ENCODE results near the gene ILDR2. TPM values are rescaled to one million over a fixed set of nuclear protein-coding genes. Genes with fewer than 3 reads are reported as not detected.

The ILDR2 gene
- polyA plus RNA-seq, 1 of the 3 experiments (the other 2 are of a cell fraction): 0.05 TPM

DNA sequence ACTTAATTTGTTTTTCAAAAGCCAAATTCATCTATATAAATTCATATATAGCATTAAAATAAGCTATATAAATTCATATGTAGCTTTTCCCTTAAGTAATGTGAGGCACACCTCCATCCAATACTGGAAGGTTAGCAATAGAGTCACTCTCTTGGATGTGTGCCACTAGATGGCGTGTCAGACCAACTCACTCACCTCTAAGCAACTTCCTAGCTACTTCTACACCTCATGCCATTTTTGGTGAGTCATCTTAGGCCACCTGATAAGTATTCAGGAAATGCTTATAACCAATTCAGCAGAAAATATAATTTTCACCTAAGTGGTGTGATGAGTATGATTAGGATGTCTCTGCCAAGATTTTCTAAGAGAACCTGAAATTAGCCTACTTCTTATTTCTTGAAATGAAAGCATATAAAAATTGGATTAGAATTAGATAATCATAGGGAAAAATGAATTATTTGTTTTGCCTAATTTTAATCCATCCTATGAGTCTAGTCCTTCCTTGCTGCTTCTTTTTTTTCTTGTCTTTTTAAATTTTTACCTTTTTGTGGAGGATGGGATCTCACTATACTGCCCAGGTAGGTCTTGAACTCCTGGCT lies 64.8 kb downstream of the ILDR2 start (continued):
- TF ChIP-seq, protein P1, sequence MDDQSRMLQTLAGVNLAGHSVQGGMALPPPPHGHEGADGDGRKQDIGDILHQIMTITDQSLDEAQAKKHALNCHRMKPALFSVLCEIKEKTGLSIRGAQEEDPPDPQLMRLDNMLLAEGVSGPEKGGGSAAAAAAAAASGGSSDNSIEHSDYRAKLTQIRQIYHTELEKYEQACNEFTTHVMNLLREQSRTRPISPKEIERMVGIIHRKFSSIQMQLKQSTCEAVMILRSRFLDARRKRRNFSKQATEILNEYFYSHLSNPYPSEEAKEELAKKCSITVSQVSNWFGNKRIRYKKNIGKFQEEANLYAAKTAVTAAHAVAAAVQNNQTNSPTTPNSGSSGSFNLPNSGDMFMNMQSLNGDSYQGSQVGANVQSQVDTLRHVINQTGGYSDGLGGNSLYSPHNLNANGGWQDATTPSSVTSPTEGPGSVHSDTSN (IDR thresholded peaks at IDR 0.05): no peak

DNA sequence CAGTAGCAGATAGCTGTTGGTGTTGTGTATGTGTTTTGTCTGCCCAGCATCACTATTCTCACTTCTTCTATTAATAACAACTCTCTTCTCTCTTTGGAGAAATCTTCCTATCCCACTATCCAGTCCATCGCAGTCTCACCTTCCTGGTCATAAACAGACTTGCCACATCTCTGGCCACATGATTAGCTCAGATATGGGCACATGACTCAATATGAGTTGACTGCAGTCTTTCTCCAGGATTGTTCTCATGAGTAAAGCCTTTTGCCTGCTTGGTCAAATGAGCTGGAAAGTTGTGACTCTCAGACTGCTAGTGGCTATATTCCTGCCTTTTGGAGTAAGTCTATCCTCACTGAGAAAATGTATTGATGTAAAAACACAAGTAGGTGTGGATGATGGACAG lies 66.4 kb downstream of the ILDR2 start:
- H3K9ac ChIP-seq: no peak overlapping the region
- no peaks in the 10 kb centered on the region for H4K20me1 ChIP-seq (ENCODE audit: insufficient read depth)
- H3K27me3 ChIP-seq (ENCODE audit: insufficient read depth): no peaks in the 10 kb centered on the region
- H3K4me1 ChIP-seq (ENCODE audit: control insufficient read depth in 1 of 2, insufficient read depth in 2 of 2, low read depth in 1 of 2, low read length in 1 of 2): no peaks in the 10 kb centered on the region
- H3K9me3 ChIP-seq: no peaks in the 10 kb centered on the region
- no peak overlapping the region for H3K27ac ChIP-seq (ENCODE audit: low read depth in 2 of 2, low read length in 1 of 2)
- no peaks in the 10 kb centered on the region for H3F3A ChIP-seq (replicated peaks; ENCODE audit: insufficient read depth)
- no peaks in the 10 kb centered on the region for H3K36me3 ChIP-seq (replicated peaks in 1 of 2; ENCODE audit: control insufficient read depth in 1 of 2, insufficient read depth in 2 of 2, low read length in 1 of 2)
- CTCF ChIA-PET: interaction anchor here (1.2 to 22.1 kb wide), 11 partner anchors 8 to 649 kb away, joined by 3 to 769 read pairs (median 14); no protein-coding TSS in a partner anchor
- no peak overlapping the region for H2AFZ ChIP-seq (ENCODE audit: low read depth)
- 72% methylated on average over 1 of the region's 1 CpG for WGBS (ENCODE audit: low lambda C conversion rate)
- DNase-seq: no peak
- no peaks in the 10 kb centered on the region for H3K9me2 ChIP-seq
- H3K79me2 ChIP-seq (ENCODE audit: insufficient read depth): no peaks in the 10 kb centered on the region
- TF ChIP-seq TEAD4 (IDR thresholded peaks at IDR 0.05; ENCODE audit: borderline replicate concordance, insufficient read depth) (no peak), MAX (IDR thresholded peaks at IDR 0.05; ENCODE audit: low read depth) (no peak), GATA2 (CRISPR knock-in tag; IDR thresholded peaks at IDR 0.05) (no peak), SMC3 (IDR thresholded peaks at IDR 0.05; ENCODE audit: low read depth, low read length) (no peak), MXI1 (IDR thresholded peaks at IDR 0.05; ENCODE audit: low read depth, low read length) (no peak), CTCF (IDR thresholded peaks at IDR 0.05) (no peak), EP300 (IDR thresholded peaks at IDR 0.05; ENCODE audit: borderline replicate concordance in 1 of 2, low read depth in 1 of 2, low read length in 1 of 2) (no peak)
- POLR2A ChIA-PET: no interaction called here
- H3K4me2 ChIP-seq: no peak overlapping the region
- H3K4me3 ChIP-seq (ENCODE audit: low read depth in 2 of 2, low read length in 1 of 2): no peak overlapping the region

GRCh38 chr1:166907763-166908162 lies 67.6 kb downstream of the ILDR2 start:
- ChIA-PET POLR2A (no interaction called here), CTCF (interaction anchor here (22.1 kb wide), 1 partner anchor 150 kb away, joined by 769 read pairs; no protein-coding TSS in a partner anchor)
- H4K20me1 ChIP-seq (ENCODE audit: insufficient read depth): no peaks in the 10 kb centered on the region
- no peak overlapping the region for H2AFZ ChIP-seq (ENCODE audit: low read depth)
- no peaks in the 10 kb centered on the region for H3K9me3 ChIP-seq
- H3K4me2 ChIP-seq: no peak overlapping the region
- no peak overlapping the region for H3K27ac ChIP-seq (ENCODE audit: low read depth in 2 of 2, low read length in 1 of 2)
- no peaks in the 10 kb centered on the region for H3F3A ChIP-seq (replicated peaks; ENCODE audit: insufficient read depth)
- no peaks in the 10 kb centered on the region for H3K4me1 ChIP-seq (ENCODE audit: control insufficient read depth in 1 of 2, insufficient read depth in 2 of 2, low read depth in 1 of 2, low read length in 1 of 2)
- H3K4me3 ChIP-seq (ENCODE audit: low read depth in 2 of 2, low read length in 1 of 2): no peak overlapping the region
- DNase-seq: no peak
- TF ChIP-seq NRF1 (IDR thresholded peaks at IDR 0.05; ENCODE audit: low read depth, low read length) (no peak), SIN3A (IDR thresholded peaks at IDR 0.05; ENCODE audit: borderline replicate concordance, low read depth, low read length) (no peak), RCOR1 (IDR thresholded peaks at IDR 0.05; ENCODE audit: low read length) (no peak), TCF12 (IDR thresholded peaks at IDR 0.05) (no peak), FOXM1 (IDR thresholded peaks at IDR 0.05; ENCODE audit: low read depth) (no peak), YY1 (IDR thresholded peaks at IDR 0.05; ENCODE audit: low read depth) (no peak)
- TF ChIP-seq, protein P1 (IDR thresholded peaks at IDR 0.05): no peak
- no peaks in the 10 kb centered on the region for H3K79me2 ChIP-seq (ENCODE audit: insufficient read depth)
- 40% methylated on average over 3 of the region's 3 CpGs for WGBS (ENCODE audit: low lambda C conversion rate)
- H3K36me3 ChIP-seq (replicated peaks in 1 of 2; ENCODE audit: control insufficient read depth in 1 of 2, insufficient read depth in 2 of 2, low read length in 1 of 2): no peaks in the 10 kb centered on the region
- no peak overlapping the region for H3K9ac ChIP-seq
- H3K27me3 ChIP-seq (ENCODE audit: insufficient read depth): no peaks in the 10 kb centered on the region
- H3K9me2 ChIP-seq: no peaks in the 10 kb centered on the region
